Keratinocyte (primary cell): ENCODE measurements around the gene DMD. TPM values are rescaled to one million over a fixed set of nuclear protein-coding genes. Genes with fewer than 3 reads are reported as not detected.

Experiments
- DNase-seq: peaks from one replicate; pipeline ENCODE4 v3.0.0-alpha.2; 2011; ENCODE audit warnings: low read depth, missing footprints, low spot score
- FAIRE-seq: peaks from 2 replicates; lab custom pipeline; 2011; peaks lifted over from hg19 to GRCh38; lab: Jason Lieb, UNC
- H2AFZ ChIP-seq: 2 replicates; pipeline ENCODE4 v1.6.0; 2012; ENCODE audit warnings: low read length, control low read depth, inconsistent platforms; ENCODE audit not compliant: control insufficient read depth
- H3K27ac ChIP-seq: 2 replicates; pipeline ENCODE4 v1.5.1; 2011; ENCODE audit warnings: low read length; ENCODE audit not compliant: control insufficient read depth, insufficient read depth
- H3K27me3 ChIP-seq: 3 replicates; pipeline ENCODE4 v1.6.0; 2011; ENCODE audit warnings: low read length; ENCODE audit not compliant: control insufficient read depth, insufficient read depth; ENCODE audit errors: extremely low read depth
- H3K36me3 ChIP-seq, 2 experiments: 2 replicates in 1 of 2; 3 replicates in 1 of 2; pipeline ENCODE4 v1.5.1; 2011; ENCODE audit warnings: low read length in 2 of 2, mild to moderate bottlenecking in 1 of 2; ENCODE audit not compliant: control insufficient read depth in 2 of 2, insufficient read depth in 2 of 2; ENCODE audit errors: extremely low read depth in 1 of 2
- H3K4me1 ChIP-seq: 3 replicates; pipeline ENCODE4 v1.5.1; 2011; ENCODE audit warnings: low read length; ENCODE audit not compliant: control insufficient read depth, insufficient read depth; ENCODE audit errors: extremely low read depth
- H3K4me2 ChIP-seq: 3 replicates; pipeline ENCODE4 v1.6.0; 2011; ENCODE audit warnings: low read depth, low read length; ENCODE audit not compliant: control insufficient read depth, insufficient read depth; ENCODE audit errors: extremely low read depth
- H3K4me3 ChIP-seq, 3 experiments: fragments of 200-600 bp in 1 of 3; sonication (generic) in 1 of 3; 2 replicates in 2 of 3; 3 replicates in 1 of 3; pipeline ENCODE4 v1.5.1; 2011 to 2016; ENCODE audit warnings: low read length in 3 of 3, mild to moderate bottlenecking in 3 of 3, control low read depth in 2 of 3, inconsistent platforms in 1 of 3, low read depth in 1 of 3, mixed read lengths in 1 of 3, mixed run types in 1 of 3, moderate library complexity in 1 of 3; ENCODE audit not compliant: control insufficient read depth in 2 of 3, insufficient read depth in 2 of 3; ENCODE audit errors: extremely low read depth in 1 of 3
- H3K79me2 ChIP-seq: 2 replicates; pipeline ENCODE4 v1.6.0; 2012; ENCODE audit warnings: low read length; ENCODE audit not compliant: control insufficient read depth, insufficient read depth
- H3K9ac ChIP-seq: 3 replicates; pipeline ENCODE4 v1.6.0; 2011; ENCODE audit warnings: low read length; ENCODE audit not compliant: control insufficient read depth, insufficient read depth; ENCODE audit errors: extremely low read depth
- H3K9me1 ChIP-seq: 3 replicates; pipeline ENCODE4 v1.6.0; 2011; ENCODE audit warnings: low read length; ENCODE audit not compliant: control insufficient read depth, insufficient read depth; ENCODE audit errors: extremely low read depth
- H3K9me3 ChIP-seq: 2 replicates; pipeline ENCODE4 v1.5.1; 2012; ENCODE audit warnings: low read depth, low read length; ENCODE audit not compliant: control insufficient read depth
- H4K20me1 ChIP-seq: 3 replicates; pipeline ENCODE4 v1.6.0; 2011; ENCODE audit warnings: low read length; ENCODE audit not compliant: control insufficient read depth, insufficient read depth; ENCODE audit errors: extremely low read depth
- EZH2 ChIP-seq: IDR thresholded peaks from one replicate; pipeline ENCODE4 v1.6.1; 2012; ENCODE audit warnings: inconsistent platforms, mild to moderate bottlenecking, low read length, moderate library complexity
- dilution Hi-C: fragments of 300-500 bp; cut with MboI; formaldehyde crosslinking; loops from one replicate; pipeline ENCODE4 v1.7.0; 2020; ENCODE audit warnings: low sequenced_read_pairs; ENCODE audit not compliant: extremely low pct_ligation_motif_present
- polyA plus RNA-seq, 5 experiments: library from polyadenylated mRNA; depleted of rRNA in 3 of 5; stranded (reverse) in 3 of 5; stranded (forward) in 1 of 5; unstranded in 1 of 5; fragments of >200 nt; gene quantifications; 1 replicate in 1 of 5; 2 replicates in 3 of 5; 3 replicates in 1 of 5; pipeline versions ENCODE4 v1.2.1 to v1.2.3, GENCODE V29; 2011 to 2012; ENCODE audit warnings: missing spikeins in 2 of 5, low read depth in 1 of 5, low replicate concordance in 1 of 5
- TF ChIP-seq, protein P1 (sequence below), 3 experiments: IDR thresholded peaks in 1 of 3; conservative IDR thresholded peaks in 1 of 3; optimal IDR thresholded peaks in 1 of 3; 2 replicates in 2 of 3; 3 replicates in 1 of 3; pipeline versions ENCODE3 to v1.5.1; 2011; ENCODE audit warnings: low read length in 3 of 3, mild to moderate bottlenecking in 3 of 3, moderate library complexity in 2 of 3, control low read depth in 1 of 3, inconsistent platforms in 1 of 3; ENCODE audit not compliant: insufficient read depth in 2 of 3; ENCODE audit errors: extremely low read depth in 1 of 3

Gene DMD
- polyA plus RNA-seq, 1 donor (not counting 4 experiments of a cell fraction or from before 2014, with no cell fraction given), result 8.9 TPM

DNA sequence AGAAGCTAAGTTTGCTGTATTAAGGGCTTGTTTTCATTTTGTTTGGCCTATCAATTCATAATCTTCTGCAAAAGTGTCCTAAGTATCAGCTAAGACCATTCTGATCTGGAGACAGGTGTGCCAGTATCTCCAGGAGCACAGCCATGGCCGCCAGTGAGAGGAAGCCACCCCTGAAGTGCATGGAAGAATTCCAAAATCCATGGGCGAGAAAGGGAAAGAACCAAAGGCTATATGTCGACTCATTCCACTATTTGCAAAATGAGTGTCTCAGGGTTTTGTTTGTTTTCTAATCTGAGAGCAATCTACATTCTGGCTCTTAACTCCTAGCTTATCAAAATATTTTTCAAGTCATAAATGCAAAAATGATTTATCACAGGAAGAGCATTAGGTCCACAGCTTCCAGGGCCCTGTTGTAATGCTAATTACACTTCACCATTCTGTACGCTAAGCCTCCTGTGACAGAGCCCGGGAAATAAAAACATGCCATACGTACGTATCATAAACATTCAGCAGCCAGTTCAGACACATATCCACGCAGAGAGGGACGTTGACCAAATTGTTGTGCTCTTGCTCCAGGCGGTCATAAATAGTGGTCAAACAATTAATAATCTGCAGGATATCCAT is 2002.2 kb downstream of the DMD start:
- no peak overlapping the region for H3K27ac ChIP-seq
- H3K27me3 ChIP-seq, result no peaks in the 10 kb centered on the region
- DNase-seq (no peak), FAIRE-seq (no peak)
- H3K79me2 ChIP-seq, result no peaks in the 10 kb centered on the region
- H2AFZ ChIP-seq, result no peak overlapping the region
- peak overlapping the region; percentile 24 for H3K4me2 ChIP-seq
- H3K36me3 ChIP-seq, result no peaks in the 10 kb centered on the region
- dilution Hi-C loops, result no loop called here
- H3K4me1 ChIP-seq, result peaks cover 10% of the 10 kb centered on the region
- H3K9me3 ChIP-seq, result no peaks in the 10 kb centered on the region
- TF ChIP-seq, protein P1, sequence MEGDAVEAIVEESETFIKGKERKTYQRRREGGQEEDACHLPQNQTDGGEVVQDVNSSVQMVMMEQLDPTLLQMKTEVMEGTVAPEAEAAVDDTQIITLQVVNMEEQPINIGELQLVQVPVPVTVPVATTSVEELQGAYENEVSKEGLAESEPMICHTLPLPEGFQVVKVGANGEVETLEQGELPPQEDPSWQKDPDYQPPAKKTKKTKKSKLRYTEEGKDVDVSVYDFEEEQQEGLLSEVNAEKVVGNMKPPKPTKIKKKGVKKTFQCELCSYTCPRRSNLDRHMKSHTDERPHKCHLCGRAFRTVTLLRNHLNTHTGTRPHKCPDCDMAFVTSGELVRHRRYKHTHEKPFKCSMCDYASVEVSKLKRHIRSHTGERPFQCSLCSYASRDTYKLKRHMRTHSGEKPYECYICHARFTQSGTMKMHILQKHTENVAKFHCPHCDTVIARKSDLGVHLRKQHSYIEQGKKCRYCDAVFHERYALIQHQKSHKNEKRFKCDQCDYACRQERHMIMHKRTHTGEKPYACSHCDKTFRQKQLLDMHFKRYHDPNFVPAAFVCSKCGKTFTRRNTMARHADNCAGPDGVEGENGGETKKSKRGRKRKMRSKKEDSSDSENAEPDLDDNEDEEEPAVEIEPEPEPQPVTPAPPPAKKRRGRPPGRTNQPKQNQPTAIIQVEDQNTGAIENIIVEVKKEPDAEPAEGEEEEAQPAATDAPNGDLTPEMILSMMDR (optimal IDR thresholded peaks at IDR 0.05 in 1 of 3, IDR thresholded peaks at IDR 0.05 in 1 of 3, conservative IDR thresholded peaks at IDR 0.05 in 1 of 3; ENCODE audit: extremely low read depth in 1 of 3, insufficient read depth in 2 of 3, low read length in 3 of 3), result no peak
- no peak for TF ChIP-seq EZH2
- no peak overlapping the region for H3K4me3 ChIP-seq
- no peak overlapping the region for H3K9ac ChIP-seq
- H3K9me1 ChIP-seq, result no peaks in the 10 kb centered on the region
- H4K20me1 ChIP-seq, result no peaks in the 10 kb centered on the region

DNA sequence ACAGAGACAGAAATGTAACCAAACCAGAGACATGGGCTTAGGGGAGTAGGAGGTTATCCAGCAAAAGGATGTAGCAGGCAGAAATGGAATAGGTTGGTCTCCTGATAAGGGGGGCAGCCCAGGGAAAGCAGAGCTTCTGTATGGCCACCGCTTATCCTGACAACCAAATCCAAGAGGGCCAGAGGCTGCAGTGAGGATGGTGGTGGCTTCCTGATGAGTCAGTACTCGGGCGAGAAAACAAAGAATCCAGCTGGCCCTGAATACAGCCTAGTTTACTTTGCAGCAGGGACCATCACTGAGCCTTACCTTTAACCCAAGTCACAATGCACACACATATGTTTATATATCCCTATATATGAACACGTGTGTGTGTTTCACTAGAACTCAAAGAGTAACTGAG is 2009.8 kb downstream of the DMD start:
- H3K4me2 ChIP-seq, result no peak overlapping the region
- TF ChIP-seq, protein P1 (optimal IDR thresholded peaks at IDR 0.05 in 1 of 3, IDR thresholded peaks at IDR 0.05 in 1 of 3, conservative IDR thresholded peaks at IDR 0.05 in 1 of 3; ENCODE audit: extremely low read depth in 1 of 3, insufficient read depth in 2 of 3, low read length in 3 of 3), result no peak
- TF ChIP-seq EZH2, result no peak
- no peaks in the 10 kb centered on the region for H3K9me3 ChIP-seq
- no peaks in the 10 kb centered on the region for H3K79me2 ChIP-seq
- DNase-seq (no peak), FAIRE-seq (no peak)
- dilution Hi-C loops, result no loop called here
- H3K9ac ChIP-seq, result no peak overlapping the region
- no peaks in the 10 kb centered on the region for H3K36me3 ChIP-seq
- no peak overlapping the region for H2AFZ ChIP-seq
- H3K4me3 ChIP-seq, result no peak overlapping the region
- no peaks in the 10 kb centered on the region for H4K20me1 ChIP-seq
- no peaks in the 10 kb centered on the region for H3K27me3 ChIP-seq
- no peaks in the 10 kb centered on the region for H3K4me1 ChIP-seq
- no peak overlapping the region for H3K27ac ChIP-seq
- no peaks in the 10 kb centered on the region for H3K9me1 ChIP-seq
